SK-N-SH (cell line): ENCODE data around the gene ADGRA1.

Experiments
- CHD2 ChIP-seq: fragments of 150-350 bp; IDR thresholded peaks from 2 replicates; pipeline ENCODE4 v1.6.1; 2018; ENCODE audit warnings: low read length; ENCODE audit not compliant: partially characterized antibody
- CTCF ChIP-seq: fragments of 200-600 bp; sonication (generic); IDR thresholded peaks from 2 replicates; pipeline ENCODE4 v1.6.1; 2017; ENCODE audit warnings: antibody characterized with exemption, mild to moderate bottlenecking, moderate library complexity
- EP300 ChIP-seq, 2 experiments: IDR thresholded peaks; 2 replicates each; pipeline versions ENCODE4 v1.4.0 to v1.6.1; 2012; ENCODE audit warnings: borderline replicate concordance in 1 of 2, low read depth in 1 of 2, low read length in 1 of 2
- POLR2AphosphoS5 ChIP-seq: IDR thresholded peaks from 2 replicates; pipeline ENCODE4 v1.6.1; 2012; ENCODE audit warnings: low read depth, low read length
- TEAD4 ChIP-seq: IDR thresholded peaks from 2 replicates; pipeline ENCODE4 v1.4.0; 2012; ENCODE audit warnings: mild to moderate bottlenecking, borderline replicate concordance; ENCODE audit not compliant: insufficient read depth
- USF1 ChIP-seq: IDR thresholded peaks from 2 replicates; pipeline ENCODE4 v1.4.0; 2012; ENCODE audit warnings: low read depth, borderline replicate concordance

DNA sequence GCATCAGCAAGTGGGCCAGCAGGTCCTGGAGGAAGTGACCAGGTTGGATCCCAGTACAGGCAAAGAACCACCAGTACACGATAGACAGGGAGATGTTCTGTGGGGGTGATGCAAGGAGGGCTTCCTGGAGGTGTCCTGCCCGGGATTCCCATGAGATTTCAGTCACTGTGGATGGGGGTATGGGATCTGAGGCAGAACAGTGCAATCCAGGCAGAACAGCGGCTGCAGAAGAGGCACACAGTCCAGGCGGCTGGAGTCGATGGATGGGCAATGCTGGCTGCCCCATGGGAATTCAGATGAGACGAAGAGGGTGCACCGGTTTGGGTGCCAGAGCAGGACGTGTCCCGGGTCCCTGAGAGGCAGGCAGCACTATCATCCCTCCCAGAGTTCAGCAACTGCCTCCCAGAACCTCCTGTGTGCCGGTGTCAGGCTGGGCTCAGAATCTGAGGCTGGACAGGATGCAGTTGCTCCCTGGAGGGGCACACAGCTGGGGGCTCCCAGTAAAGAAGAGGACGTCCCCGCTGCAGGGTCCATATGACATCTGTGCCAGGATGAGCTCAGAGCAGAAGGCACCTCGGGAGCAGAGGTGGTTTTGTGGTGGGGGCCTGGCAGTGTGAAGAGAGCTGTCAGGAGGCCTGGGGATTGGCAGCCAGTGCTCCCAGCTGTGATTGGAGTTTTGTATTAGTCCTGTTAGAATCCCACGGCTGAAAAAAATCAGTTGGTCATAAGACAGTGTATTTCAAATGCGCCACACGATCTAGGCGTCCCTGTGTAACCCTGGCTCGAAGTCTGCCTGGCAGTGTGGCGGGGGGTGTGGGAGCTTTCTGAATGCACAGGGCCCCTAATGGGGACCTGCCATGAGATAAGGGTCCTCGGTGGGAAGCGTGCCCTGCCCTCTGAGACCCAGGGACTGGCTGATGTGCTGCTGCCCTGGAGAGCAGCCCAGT, 75.5 kb downstream of the ADGRA1 start:
- TF ChIP-seq CTCF (no peak), EP300 (IDR thresholded peaks at IDR 0.05; ENCODE audit: borderline replicate concordance in 1 of 2, low read depth in 1 of 2, low read length in 1 of 2) (no peak), USF1 (no peak), TEAD4 (no peak), POLR2AphosphoS5 (no peak), CHD2 (no peak)
